Progenitor cell of endocrine pancreas (in vitro differentiated cells): Measurements from ENCODE around the gene CNTN2. TPM values are rescaled to one million over a fixed set of nuclear protein-coding genes. Genes with fewer than 3 reads are reported as not detected.

Experiments used
- DNase-seq: peaks from one replicate; pipeline ENCODE4 v3.0.0; 2021; ENCODE audit warnings: low spot score; ENCODE audit not compliant: unreplicated experiment
- H3K27ac Mint-ChIP-seq: 2 replicates; pipeline ENCODE4 v1.8.0; 2021; ENCODE audit warnings: mild to moderate bottlenecking, moderate library complexity, mixed read lengths
- H3K27me3 Mint-ChIP-seq: 2 replicates; pipeline ENCODE4 v1.8.0; 2021; ENCODE audit warnings: mixed read lengths
- H3K36me3 Mint-ChIP-seq: 2 replicates; pipeline ENCODE4 v1.8.0; 2022; ENCODE audit warnings: mixed read lengths; ENCODE audit not compliant: insufficient read depth
- H3K4me1 Mint-ChIP-seq: 2 replicates; pipeline ENCODE4 v1.8.0; 2021; ENCODE audit warnings: low read depth, mixed read lengths
- H3K4me3 Mint-ChIP-seq: 2 replicates; pipeline ENCODE4 v1.8.0; 2021; ENCODE audit warnings: low read depth, mild to moderate bottlenecking, moderate library complexity, mixed read lengths
- H3K9me3 Mint-ChIP-seq: 2 replicates; pipeline ENCODE4 v1.8.0; 2021; ENCODE audit warnings: low read depth, mixed read lengths
- CTCF ChIP-seq: fragments of 200-600 bp; sonication (generic); IDR thresholded peaks from one replicate; pipeline ENCODE4 v1.5.0; 2021; ENCODE audit warnings: antibody characterized with exemption, mild to moderate bottlenecking; ENCODE audit not compliant: unreplicated experiment
- total RNA-seq: library from RNA; stranded (reverse); gene quantifications from 2 replicates; pipeline ENCODE4 v1.2.1, GENCODE V29; 2021

The CNTN2 gene
- total RNA-seq, 1 donor from 2014 or later: not detected

DNA sequence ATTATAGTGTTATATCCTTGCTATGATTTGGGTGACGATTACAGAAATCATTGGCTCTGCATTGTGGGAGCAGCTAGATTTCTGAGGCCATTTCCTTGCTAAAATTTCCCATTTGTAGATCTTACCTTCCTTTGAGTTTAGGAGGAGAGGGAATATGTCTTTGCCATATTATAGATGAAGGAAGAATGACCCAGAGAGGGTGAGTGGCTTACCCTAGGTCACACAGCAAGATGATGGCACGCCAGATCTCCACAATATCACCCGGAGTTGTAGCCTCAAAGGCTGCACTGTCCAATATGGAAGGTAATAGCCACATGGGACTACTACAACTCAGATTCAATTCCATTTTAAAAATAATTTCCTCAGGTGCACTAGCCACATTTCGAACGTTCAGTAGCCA lies 10.3 kb downstream of the CNTN2 start:
- Mint-ChIP-seq H3K9me3 (no peaks in the 10 kb centered on the region), H3K27ac (no peak overlapping the region)

DNA sequence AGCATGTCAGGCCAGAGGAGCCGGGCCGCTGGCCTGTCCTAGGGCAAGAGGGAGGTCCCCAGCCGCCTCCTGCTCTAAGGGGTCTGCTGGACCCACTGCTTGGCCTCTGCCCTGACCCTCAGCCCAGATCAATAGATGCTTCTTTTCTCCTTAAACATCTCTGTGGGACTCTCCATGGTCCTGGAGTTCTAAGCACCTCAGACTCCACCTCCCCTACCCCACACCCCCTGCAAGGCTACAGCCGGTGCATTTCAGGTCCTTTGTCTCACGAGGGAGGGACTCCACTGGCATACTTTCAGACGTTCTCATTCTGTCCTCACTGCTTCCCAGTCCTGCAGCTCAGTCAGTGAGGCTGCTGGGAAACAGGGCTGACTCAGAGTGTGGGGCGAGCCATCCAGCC lies 11.0 kb downstream of the CNTN2 start:
- Mint-ChIP-seq H3K27me3 (peaks cover 20% of the 10 kb centered on the region), H3K36me3 (no peaks in the 10 kb centered on the region), H3K27ac (no peak overlapping the region), H3K4me1 (no peaks in the 10 kb centered on the region), H3K4me3 (no peak overlapping the region), H3K9me3 (no peaks in the 10 kb centered on the region)
- no peak for DNase-seq
- TF ChIP-seq CTCF: no peak

More for the DNA sequence above, 10.3 kb downstream of the CNTN2 start:
- no peak for TF ChIP-seq CTCF
- Mint-ChIP-seq H3K4me3 (no peak overlapping the region), H3K4me1 (no peaks in the 10 kb centered on the region), H3K27me3 (peaks cover 23% of the 10 kb centered on the region), H3K36me3 (no peaks in the 10 kb centered on the region)
- no peak for DNase-seq

DNA sequence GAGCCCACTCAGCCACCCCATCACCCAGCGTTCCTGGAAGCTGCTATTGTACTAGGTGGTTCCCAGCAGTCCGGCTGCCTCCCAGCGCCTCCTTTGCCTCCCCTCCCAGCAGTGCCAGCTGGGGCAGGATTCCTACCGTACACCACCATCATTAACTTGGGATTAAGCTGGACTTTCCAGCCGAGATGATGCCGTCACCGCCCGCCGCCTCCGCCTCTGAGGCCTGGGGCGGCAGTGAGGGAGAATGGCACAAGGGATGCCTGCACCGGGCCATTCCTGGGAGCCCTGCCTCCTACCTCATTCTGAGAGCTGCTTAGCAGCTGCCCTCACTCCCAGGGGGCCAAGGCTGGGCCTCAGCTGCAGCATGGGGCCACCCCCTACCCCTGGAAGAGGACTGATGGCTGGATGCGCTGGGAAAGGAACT lies 13.2 kb downstream of the CNTN2 start:
- no peak for DNase-seq
- H3K9me3 Mint-ChIP-seq: no peaks in the 10 kb centered on the region
- TF ChIP-seq CTCF: no peak
- H3K4me3 Mint-ChIP-seq: no peak overlapping the region
- H3K27ac Mint-ChIP-seq: no peak overlapping the region
- peaks cover 14% of the 10 kb centered on the region for H3K27me3 Mint-ChIP-seq
- no peaks in the 10 kb centered on the region for H3K4me1 Mint-ChIP-seq
- no peaks in the 10 kb centered on the region for H3K36me3 Mint-ChIP-seq

- no peak for DNase-seq
- Mint-ChIP-seq H3K27ac (no peak overlapping the region), H3K4me1 (no peaks in the 10 kb centered on the region), H3K27me3 (peaks cover 13% of the 10 kb centered on the region), H3K9me3 (no peaks in the 10 kb centered on the region), H3K36me3 (no peaks in the 10 kb centered on the region), H3K4me3 (no peak overlapping the region)
- TF ChIP-seq CTCF: no peak
Measured at GRCh38 chr1:205056956-205057568, 14.1 kb downstream of the CNTN2 start.

- H3K4me1 Mint-ChIP-seq: no peaks in the 10 kb centered on the region
- no peaks in the 10 kb centered on the region for H3K36me3 Mint-ChIP-seq
- no peak for TF ChIP-seq CTCF
- no peak overlapping the region for H3K4me3 Mint-ChIP-seq
- DNase-seq: no peak
- H3K9me3 Mint-ChIP-seq: no peaks in the 10 kb centered on the region
- H3K27ac Mint-ChIP-seq: no peak overlapping the region
- peaks cover 13% of the 10 kb centered on the region for H3K27me3 Mint-ChIP-seq
Measured at GRCh38 chr1:205057808-205058575, 15.0 kb downstream of the CNTN2 start.
